NB4 (cell line): ENCODE data around the gene CERS3.

ENCODE experiments used
- CTCF ChIP-seq: IDR thresholded peaks from one replicate; pipeline ENCODE4 v1.5.1; 2012; ENCODE audit warnings: low read depth, low read length
- MAX ChIP-seq: IDR thresholded peaks from 2 replicates; pipeline ENCODE4 v1.6.1; 2011; ENCODE audit warnings: low read depth, low read length
- POLR2A ChIP-seq: IDR thresholded peaks from 2 replicates; pipeline ENCODE4 v1.6.1; 2011; ENCODE audit warnings: mild to moderate bottlenecking; ENCODE audit not compliant: insufficient read length; ENCODE audit errors: extremely low read depth

- no peak for TF ChIP-seq CTCF
- TF ChIP-seq POLR2A = no peak
- no peak for TF ChIP-seq MAX
Measured at GRCh38 chr15:100464888-100465287, 63.9 kb downstream of the CERS3 start.
